Osteoblast (primary cell): ENCODE data around the gene URGCP. TPM values are rescaled to one million over a fixed set of nuclear protein-coding genes. Genes with fewer than 3 reads are reported as not detected.
A peak's percentile ranks its signal among the peaks of the same experiment; 100 is the strongest.

Experiments used
- DNase-seq: peaks from one replicate; pipeline ENCODE4 v3.0.0; 2011; ENCODE audit warnings: low spot score, mixed read lengths; ENCODE audit not compliant: insufficient read length; ENCODE audit errors: missing footprints
- H2AFZ ChIP-seq: 2 replicates; pipeline ENCODE4 v1.6.0; 2011; ENCODE audit warnings: mild to moderate bottlenecking, low read length
- H3K27ac ChIP-seq: 2 replicates; pipeline ENCODE4 v1.5.1; 2011; ENCODE audit warnings: mild to moderate bottlenecking, low read depth, low read length, moderate library complexity
- H3K27me3 ChIP-seq: 2 replicates; pipeline ENCODE4 v1.6.0; 2012; ENCODE audit warnings: mild to moderate bottlenecking, control low read depth, inconsistent platforms, low read length, moderate library complexity; ENCODE audit not compliant: insufficient read depth
- H3K36me3 ChIP-seq: 2 replicates; pipeline ENCODE4 v1.5.1; 2011; ENCODE audit warnings: mild to moderate bottlenecking, low read length, control low read depth, moderate library complexity; ENCODE audit not compliant: insufficient read depth
- H3K4me1 ChIP-seq: 2 replicates; pipeline ENCODE4 v1.5.1; 2011; ENCODE audit warnings: mild to moderate bottlenecking, low read length, control low read depth, moderate library complexity; ENCODE audit not compliant: insufficient read depth
- H3K4me2 ChIP-seq: 2 replicates; pipeline ENCODE4 v1.6.0; 2011; ENCODE audit warnings: mild to moderate bottlenecking, low read length; ENCODE audit not compliant: insufficient read depth
- H3K4me3 ChIP-seq: fragments of 200-600 bp; sonication (generic); 3 replicates; pipeline ENCODE4 v1.5.1; 2012; ENCODE audit warnings: mild to moderate bottlenecking, low read length, inconsistent platforms; ENCODE audit not compliant: insufficient read depth
- H3K79me2 ChIP-seq: 2 replicates; pipeline ENCODE4 v1.6.0; 2012; ENCODE audit warnings: mild to moderate bottlenecking, low read length, control low read depth, inconsistent platforms; ENCODE audit not compliant: insufficient read depth
- H3K9me3 ChIP-seq: 2 replicates; pipeline ENCODE4 v1.5.1; 2011; ENCODE audit warnings: low read depth, low read length, control low read depth
- H4K20me1 ChIP-seq: 2 replicates; pipeline ENCODE4 v1.6.0; 2012; ENCODE audit warnings: mild to moderate bottlenecking, low read length, control low read depth; ENCODE audit not compliant: insufficient read depth
- CTCF ChIP-seq: IDR thresholded peaks from 2 replicates; pipeline ENCODE4 v1.5.1; 2011; ENCODE audit warnings: mild to moderate bottlenecking, low read depth, low read length, moderate library complexity; ENCODE audit errors: extremely low read depth
- total RNA-seq: library from RNA; depleted of rRNA; stranded (reverse); fragments of >200 nt; gene quantifications from 2 replicates; pipeline ENCODE4 v1.2.3, GENCODE V29; 2012

Gene URGCP
- total RNA-seq, 1 donor, result 30.4 TPM

- peak overlapping the region; percentile 53 for H3K4me2 ChIP-seq
- H3K9me3 ChIP-seq, result no peaks in the 10 kb centered on the region
- no peak for TF ChIP-seq CTCF
- no peak overlapping the region for H2AFZ ChIP-seq
- peaks cover 40% of the 10 kb centered on the region for H3K36me3 ChIP-seq
- no peaks in the 10 kb centered on the region for H3K27me3 ChIP-seq
- H3K4me3 ChIP-seq, result peak overlapping the region; percentile 12
- H4K20me1 ChIP-seq, result peaks cover 9% of the 10 kb centered on the region
- H3K4me1 ChIP-seq, result peaks cover 41% of the 10 kb centered on the region
- H3K27ac ChIP-seq, result peak overlapping the region; percentile 93
- peaks cover 42% of the 10 kb centered on the region for H3K79me2 ChIP-seq
- peak; percentile 89 for DNase-seq
Observed at GRCh38 chr7:43873300-43873699, 33.1 kb downstream of the URGCP start.

DNA sequence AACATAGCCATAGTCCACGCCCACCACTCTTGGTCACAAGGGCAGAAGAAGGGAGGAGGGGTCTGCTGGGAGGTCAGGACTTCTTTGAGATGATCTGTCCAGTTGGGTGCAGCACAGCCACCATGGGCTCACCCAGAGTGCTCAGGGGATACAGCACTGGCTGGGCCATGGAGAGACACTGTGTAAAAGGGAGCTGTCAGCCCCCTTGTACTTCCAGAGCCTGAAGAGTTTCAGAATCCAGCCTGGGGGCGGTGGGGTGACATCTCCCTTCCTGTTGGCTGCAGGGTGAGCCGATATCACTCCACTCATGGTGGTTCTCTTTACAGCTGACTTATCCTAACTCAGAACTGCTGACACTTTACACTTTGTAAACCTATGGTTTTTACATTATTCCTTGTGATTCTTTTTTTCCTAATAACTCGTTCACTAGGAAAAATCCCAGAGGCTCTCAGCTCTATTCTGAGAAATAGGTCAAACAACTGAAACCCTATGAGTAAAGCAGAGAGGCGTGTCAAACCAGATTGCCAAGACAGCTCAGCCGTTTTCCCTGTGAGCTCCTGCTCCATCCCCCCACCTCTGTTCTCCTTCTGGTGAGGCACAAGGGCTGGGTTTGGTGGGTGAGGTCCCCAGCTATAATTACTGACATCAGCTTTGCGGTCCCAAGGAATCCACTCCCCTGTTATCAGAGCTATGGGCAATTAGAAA, 33.8 kb downstream of the URGCP start:
- Histone ChIP-seq H3K27me3 (no peaks in the 10 kb centered on the region), H3K79me2 (peaks cover 42% of the 10 kb centered on the region), H4K20me1 (peaks cover 3% of the 10 kb centered on the region), H3K9me3 (no peaks in the 10 kb centered on the region), H2AFZ (no peak overlapping the region), H3K4me3 (peak overlapping the region; percentile 15), H3K27ac (peak overlapping the region; percentile 93), H3K36me3 (peaks cover 32% of the 10 kb centered on the region), H3K4me1 (peaks cover 44% of the 10 kb centered on the region), H3K4me2 (peak overlapping the region; percentile 53)
- TF ChIP-seq CTCF, result no peak
- DNase-seq, result peak; percentile 97

DNA sequence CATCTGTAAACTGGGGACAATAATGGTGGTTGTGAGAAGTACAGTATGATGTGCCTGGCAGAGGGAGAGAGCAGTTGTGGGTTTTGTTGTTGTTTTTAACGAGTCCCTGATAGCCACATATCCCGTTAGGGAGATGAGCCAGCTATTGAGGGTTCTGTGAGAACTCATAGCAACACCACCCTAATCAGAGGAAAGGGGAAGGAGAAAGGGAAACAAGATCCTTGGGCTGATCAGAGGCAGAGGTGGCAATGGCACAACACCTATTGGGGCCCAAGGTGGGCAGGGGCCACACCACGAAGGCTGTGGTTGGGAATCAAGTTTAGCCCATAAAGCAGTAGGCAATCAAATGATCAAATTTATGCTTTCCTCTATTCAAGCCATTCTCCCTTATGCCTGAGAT, 35.3 kb downstream of the URGCP start:
- Histone ChIP-seq H3K36me3 (peaks cover 29% of the 10 kb centered on the region), H4K20me1 (peaks cover 3% of the 10 kb centered on the region), H3K4me2 (no peak overlapping the region), H3K27me3 (no peaks in the 10 kb centered on the region), H3K4me3 (no peak overlapping the region), H2AFZ (no peak overlapping the region), H3K27ac (peak overlapping the region; percentile 100), H3K4me1 (peaks cover 44% of the 10 kb centered on the region), H3K79me2 (peaks cover 27% of the 10 kb centered on the region), H3K9me3 (no peaks in the 10 kb centered on the region)
- no peak for TF ChIP-seq CTCF
- DNase-seq, result no peak

- no peaks in the 10 kb centered on the region for H3K27me3 ChIP-seq
- no peak for TF ChIP-seq CTCF
Observed at GRCh38 chr7:43870316-43870715, 36.1 kb downstream of the URGCP start.

More at GRCh38 chr7:43870316-43870715, 36.1 kb downstream of the URGCP start:
- Histone ChIP-seq H3K36me3 (peaks cover 27% of the 10 kb centered on the region), H2AFZ (peak overlapping the region; percentile 13), H3K4me3 (peak overlapping the region; percentile 78), H3K79me2 (peaks cover 20% of the 10 kb centered on the region), H3K4me1 (peaks cover 44% of the 10 kb centered on the region), H3K4me2 (peak overlapping the region; percentile 97), H3K9me3 (no peaks in the 10 kb centered on the region), H4K20me1 (peaks cover 3% of the 10 kb centered on the region), H3K27ac (peak overlapping the region; percentile 100)
- DNase-seq, result peak; percentile 68
